HepG2 (cell line): Measurements from ENCODE around the gene DCP1B. TPM values are rescaled to one million over a fixed set of nuclear protein-coding genes. Genes with fewer than 3 reads are reported as not detected.

ENCODE experiments used
- ATAC-seq: fragments of 200-7000 bp; cut with Tn5 transposase; 3 replicates; pipeline ENCODE4 v1.9.1; 2020; ENCODE audit warnings: mild to moderate bottlenecking, moderate library complexity
- BruUV-seq: library from RNA; stranded (reverse); fragments of 400-500 nt; replicated peaks from 2 replicates; lab custom pipeline; 2021; lab: Mats Ljungman, UMichigan
- CTCF ChIA-PET: fragments of 300-600 bp; formaldehyde crosslinking; extraction: SDS; loops from one replicate; lab custom pipeline; 2021; ENCODE audit warnings: low total read pairs, inconsistent platforms, low intra/inter-chr PET ratio; lab: Yijun Ruan, JAX
- POLR2A ChIA-PET: fragments of 350-600 bp; sonication (Branson Sonifier 250); formaldehyde crosslinking; loops from one replicate; lab custom pipeline; 2020; ENCODE audit warnings: antibody characterized with exemption, inconsistent platforms; lab: Yijun Ruan, JAX
- DNase-seq: peaks from one replicate; pipeline ENCODE4 v3.0.0-alpha.2; 2015; ENCODE audit warnings: low spot score
- FAIRE-seq: peaks from 3 replicates; lab custom pipeline; 2011; peaks lifted over from hg19 to GRCh38; lab: Jason Lieb, UNC
- H2AFZ ChIP-seq: one replicate; pipeline ENCODE4 v1.6.1; 2011; ENCODE audit warnings: low read length, inconsistent platforms
- H3K27ac ChIP-seq: fragments of 300-600 bp; 3 replicates; pipeline ENCODE4 v1.8.0; 2011; ENCODE audit warnings: mixed run types, mild to moderate bottlenecking, mixed read lengths, low read length, inconsistent platforms; ENCODE audit not compliant: insufficient read depth; ENCODE audit errors: extremely low read length
- H3K27me3 ChIP-seq, 2 experiments: fragments of 200-600 bp in 1 of 2; 2 replicates in 1 of 2; 3 replicates in 1 of 2; pipeline versions ENCODE4 v1.6.0 to v1.8.0; 2011; ENCODE audit warnings: low read length in 2 of 2, mild to moderate bottlenecking in 2 of 2, moderate library complexity in 2 of 2, inconsistent platforms in 1 of 2; ENCODE audit not compliant: insufficient read depth in 2 of 2, control insufficient read depth in 1 of 2
- H3K36me3 ChIP-seq, 2 experiments: fragments of 200-600 bp in 1 of 2; replicated peaks in 1 of 2; 2 replicates in 1 of 2; 3 replicates in 1 of 2; pipeline versions ENCODE4 v1.5.1 to v1.8.0; 2011; ENCODE audit warnings: low read length in 2 of 2, inconsistent platforms in 1 of 2; ENCODE audit not compliant: insufficient read depth in 2 of 2, control insufficient read depth in 1 of 2
- H3K4me1 ChIP-seq: 2 replicates; pipeline ENCODE4 v1.5.1; 2012; ENCODE audit warnings: low read length, inconsistent platforms; ENCODE audit not compliant: insufficient read depth
- H3K4me2 ChIP-seq: 2 replicates; pipeline ENCODE4 v1.6.0; 2011; ENCODE audit warnings: low read depth, low read length, inconsistent platforms
- H3K4me3 ChIP-seq, 3 experiments: fragments of 200-600 bp in 1 of 3; sonication (generic), shearing (Covaris generic) in 1 of 3; replicated peaks in 1 of 3; 2 replicates each; pipeline ENCODE4 v1.5.1; 2011 to 2016; ENCODE audit warnings: low read length in 3 of 3, inconsistent platforms in 2 of 3, low read depth in 2 of 3, mild to moderate bottlenecking in 2 of 3, control low read depth in 1 of 3, mixed read lengths in 1 of 3; ENCODE audit not compliant: insufficient read depth in 1 of 3
- H3K79me2 ChIP-seq: one replicate; pipeline ENCODE4 v1.6.1; 2011; ENCODE audit warnings: low read length, inconsistent platforms; ENCODE audit not compliant: insufficient read depth
- H3K9ac ChIP-seq: 2 replicates; pipeline ENCODE4 v1.6.0; 2011; ENCODE audit warnings: mild to moderate bottlenecking, low read depth, low read length, inconsistent platforms; ENCODE audit not compliant: insufficient read depth
- H3K9me3 ChIP-seq: 2 replicates; pipeline ENCODE4 v1.5.1; 2012; ENCODE audit warnings: mild to moderate bottlenecking, low read length
- H4K20me1 ChIP-seq: 2 replicates; pipeline ENCODE4 v1.6.0; 2011; ENCODE audit warnings: inconsistent platforms, mild to moderate bottlenecking, low read length, moderate library complexity; ENCODE audit not compliant: insufficient read depth
- AHDC1 ChIP-seq: sonication (generic); formaldehyde crosslinking; IDR thresholded peaks from 2 replicates; pipeline ENCODE4 v1.5.1; 2020; ENCODE audit warnings: mild to moderate bottlenecking, missing genetic modification reagents, borderline replicate concordance
- ATF6 ChIP-seq: sonication (generic); formaldehyde crosslinking; conservative IDR thresholded peaks from 2 replicates; pipeline ENCODE4 v1.4.0; 2020; ENCODE audit warnings: missing genetic modification reagents
- CEBPG ChIP-seq: IDR thresholded peaks from 2 replicates; pipeline ENCODE4 v1.6.1; 2016
- CHD4 ChIP-seq: fragments of 200-600 bp; sonication (generic); IDR thresholded peaks from 2 replicates; pipeline ENCODE4 v1.7.0; 2017; ENCODE audit warnings: mild to moderate bottlenecking, low read length, borderline replicate concordance
- KDM2A ChIP-seq: sonication (generic); formaldehyde crosslinking; IDR thresholded peaks from 2 replicates; pipeline ENCODE4 v1.4.0; 2020; ENCODE audit warnings: low read depth, missing genetic modification reagents, borderline replicate concordance
- KLF12 ChIP-seq: sonication (generic); formaldehyde crosslinking; IDR thresholded peaks from 2 replicates; pipeline ENCODE4 v1.4.0; 2020; ENCODE audit warnings: missing genetic modification reagents, borderline replicate concordance
- NFRKB ChIP-seq: fragments of 450-650 bp; IDR thresholded peaks from 2 replicates; pipeline ENCODE4 v1.6.1; 2017
- ZNF263 ChIP-seq: sonication (generic); formaldehyde crosslinking; IDR thresholded peaks from 2 replicates; pipeline ENCODE4 v1.4.0; 2020; ENCODE audit warnings: missing genetic modification reagents
- ZNF512 ChIP-seq: sonication (generic); formaldehyde crosslinking; IDR thresholded peaks from 2 replicates; pipeline ENCODE4 v1.4.0; 2020; ENCODE audit warnings: mild to moderate bottlenecking, missing genetic modification reagents
- ZNF562 ChIP-seq: sonication (generic); formaldehyde crosslinking; IDR thresholded peaks from 2 replicates; pipeline ENCODE4 v1.8.0; 2022; ENCODE audit warnings: missing genetic modification reagents, borderline replicate concordance
- ZSCAN20 ChIP-seq: sonication (generic); formaldehyde crosslinking; IDR thresholded peaks from 2 replicates; pipeline ENCODE4 v1.4.0; 2020; ENCODE audit warnings: missing genetic modification reagents, mild to moderate bottlenecking, borderline replicate concordance
- WGBS: methylation state at CpG from one replicate; pipeline ENCODE4 v1.1.6; 2017; ENCODE audit warnings: low lambda C conversion rate; 5-methylcytosine and 5-hydroxymethylcytosine counted together
- in situ Hi-C: cut with HindIII; loops from 2 replicates; pipeline ENCODE4 v1.10.0; 2017; ENCODE audit warnings: low pct_unique_long_range_greater_than_20kb; ENCODE audit not compliant: extremely low pct_ligation_motif_present
- intact Hi-C: fragments of 100-400 bp; cut with micrococcal nuclease; formaldehyde crosslinking; loops from one replicate; pipeline ENCODE4 v1.10.0; 2022; ENCODE audit not compliant: unreplicated experiment
- polyA plus RNA-seq, 8 experiments: library from polyadenylated mRNA; depleted of rRNA in 3 of 8; stranded (reverse) in 7 of 8; unstranded in 1 of 8; fragments of >200 nt; fragmentation: Illumina TruSeq in 4 of 8; extraction: Trizol in 4 of 8; gene quantifications; 2 replicates each; pipeline versions ENCODE4 v1.2.1 to v1.2.3, GENCODE V29; 2011 to 2016; ENCODE audit warnings: low read depth in 4 of 8, missing spikeins in 1 of 8, mixed read lengths in 1 of 8; ENCODE audit not compliant: insufficient read depth in 1 of 8
- total RNA-seq, 5 experiments: library from RNA; depleted of rRNA; stranded (reverse); fragments of >200 nt; fragmentation: Illumina TruSeq; extraction: Trizol; gene quantifications; 2 replicates each; pipeline ENCODE4 v1.2.3, GENCODE V29; 2016; ENCODE audit warnings: low read depth in 1 of 5

The DCP1B gene
- total and polyA plus RNA-seq, 2 of the 13 experiments (the other 11 are each of a cell fraction or from before 2014, with no cell fraction given) = 11.4 to 27.2 TPM

GRCh38 chr12:1919284-1919683 lies 85.0 kb downstream of the DCP1B start:
- Histone ChIP-seq H3K4me3 (no peak overlapping the region), H3K4me1 (peaks cover 18% of the 10 kb centered on the region; the same call in 1 of the 2 replicates), H3K4me2 (no peak overlapping the region), H3K27me3 (peaks cover 7 to 45% of the 10 kb centered on the region in 2 experiments), H3K27ac (no peak overlapping the region), H3K79me2 (no peaks in the 10 kb centered on the region), H3K9me3 (no peaks in the 10 kb centered on the region), H3K9ac (no peak overlapping the region), H2AFZ (no peak overlapping the region), H4K20me1 (no peaks in the 10 kb centered on the region), H3K36me3 (no peaks in the 10 kb centered on the region)
- POLR2A ChIA-PET = no interaction called here
- DNase-seq = no peak
- BruUV-seq = no TSS peak
- 42% methylated on average over 4 of the region's 5 CpGs for WGBS
- CTCF ChIA-PET = no interaction called here
- in situ Hi-C loops (no loop called here), intact Hi-C loops (no loop called here)
- no peak for FAIRE-seq
- no peak for ATAC-seq
- no peak for TF ChIP-seq NFRKB
- no peak for TF ChIP-seq KDM2A (CRISPR knock-in tag)
- TF ChIP-seq ZSCAN20 (CRISPR knock-in tag) = no peak
- TF ChIP-seq ZNF263 = no peak
- no peak for TF ChIP-seq ATF6 (CRISPR knock-in tag)
- no peak for TF ChIP-seq CEBPG (CRISPR knock-in tag)
- TF ChIP-seq ZNF562 (CRISPR knock-in tag) = no peak
- TF ChIP-seq KLF12 (CRISPR knock-in tag) = no peak
- TF ChIP-seq ZNF512 (CRISPR knock-in tag) = no peak
- TF ChIP-seq CHD4 = no peak
- TF ChIP-seq AHDC1 = no peak
